CD4-positive, alpha-beta T cell (primary cell): ENCODE measurements around the gene OR52L1. TPM values are rescaled to one million over a fixed set of nuclear protein-coding genes. Genes with fewer than 3 reads are reported as not detected.

Source experiments
- ATAC-seq: fragments of 200-7000 bp; cut with Tn5 transposase; one replicate; pipeline ENCODE4 v1.10.0; 2022; ENCODE audit warnings: mild to moderate bottlenecking; ENCODE audit not compliant: poor library complexity
- CTCF ChIA-PET: fragments of 350-600 bp; sonication (Branson Sonifier 250); formaldehyde crosslinking; loops from one replicate; lab custom pipeline; 2021; ENCODE audit warnings: antibody characterized with exemption, inconsistent platforms; lab: Charles Lee
- POLR2A ChIA-PET: fragments of 350-600 bp; sonication (Branson Sonifier 250); formaldehyde crosslinking; loops from one replicate; lab custom pipeline; 2021; ENCODE audit warnings: antibody characterized with exemption, inconsistent platforms; lab: Charles Lee
- DNase-seq, 14 experiments: peaks; one replicate each; pipeline ENCODE4 v3.0.0-alpha.2; 2013 to 2020; ENCODE audit warnings: mixed read lengths in 2 of 14
- H3K27ac ChIP-seq, 2 donors: one replicate each; pipeline versions ENCODE4 v1.5.1 to v1.7.0; 2013; ENCODE audit warnings: low read length in 2 of 2, low read depth in 1 of 2, mild to moderate bottlenecking in 1 of 2
- H3K27me3 ChIP-seq, 2 experiments: 1 replicate in 1 of 2; 2 replicates in 1 of 2; pipeline versions ENCODE4 v1.6.1 to v1.7.0; 2013; ENCODE audit warnings: low read length in 2 of 2, control low read depth in 1 of 2, mild to moderate bottlenecking in 1 of 2, moderate library complexity in 1 of 2; ENCODE audit not compliant: insufficient read depth in 2 of 2, control insufficient read depth in 1 of 2
- H3K36me3 ChIP-seq: one replicate; pipeline ENCODE4 v1.6.1; 2013; ENCODE audit warnings: low read length, control low read depth; ENCODE audit not compliant: insufficient read depth
- H3K4me1 ChIP-seq: one replicate; pipeline ENCODE4 v1.6.1; 2013; ENCODE audit warnings: low read length, control low read depth; ENCODE audit not compliant: insufficient read depth
- H3K4me3 ChIP-seq: one replicate; pipeline ENCODE4 v1.5.1; 2013; ENCODE audit warnings: mild to moderate bottlenecking, low read length, moderate library complexity
- H3K9me3 ChIP-seq, 2 experiments: 1 replicate in 1 of 2; 2 replicates in 1 of 2; pipeline versions ENCODE4 v1.6.1 to v1.7.0; 2013; ENCODE audit warnings: low read length in 2 of 2, mild to moderate bottlenecking in 2 of 2, control low read depth in 1 of 2, moderate library complexity in 1 of 2; ENCODE audit not compliant: control insufficient read depth in 1 of 2, insufficient read depth in 1 of 2
- H3K27ac Mint-ChIP-seq: one replicate; pipeline ENCODE4 v1.8.0; 2020; ENCODE audit warnings: mixed read lengths
- H3K27me3 Mint-ChIP-seq: one replicate; pipeline ENCODE4 v1.8.0; 2021; ENCODE audit warnings: mixed read lengths
- H3K36me3 Mint-ChIP-seq: one replicate; pipeline ENCODE4 v1.8.0; 2021; ENCODE audit warnings: low read depth, mixed read lengths
- H3K4me1 Mint-ChIP-seq: one replicate; pipeline ENCODE4 v1.8.0; 2021; ENCODE audit warnings: low read depth, mixed read lengths
- H3K4me3 Mint-ChIP-seq: one replicate; pipeline ENCODE4 v1.8.0; 2020; ENCODE audit warnings: mild to moderate bottlenecking, mixed read lengths
- H3K9me3 Mint-ChIP-seq: one replicate; pipeline ENCODE4 v1.8.0; 2020; ENCODE audit warnings: mixed read lengths
- CTCF ChIP-seq: fragments of 200-600 bp; IDR thresholded peaks from one replicate; pipeline ENCODE4 v1.8.0; 2022; ENCODE audit warnings: antibody characterized with exemption, mild to moderate bottlenecking
- intact Hi-C, 2 experiments: fragments of 100-400 bp; cut with DNase I in 1 of 2; cut with micrococcal nuclease in 1 of 2; formaldehyde crosslinking; loops; one replicate each; pipeline versions ENCODE4 v1.15.1 to v1.9.0; 2023 to 2025; cut with DNase I, micrococcal nuclease
- total RNA-seq, 174 experiments: library from RNA in 2 of 174; stranded (reverse) in 2 of 174; gene quantifications; one replicate each; pipeline ENCODE4 v1.2.3 and lab custom pipeline; 2021 to 2026

The OR52L1 gene
- total RNA-seq, 2 experiments from 2014 or later: not detected

- Mint-ChIP-seq H3K9me3 (no peaks in the 10 kb centered on the region), H3K27me3 (peaks cover 13% of the 10 kb centered on the region), H3K4me3 (no peak overlapping the region), H3K36me3 (no peaks in the 10 kb centered on the region), H3K4me1 (no peaks in the 10 kb centered on the region), H3K27ac (no peak overlapping the region)
- ATAC-seq (no peak), DNase-seq (no peak)
- Histone ChIP-seq H3K27me3 (peaks cover 0 to 3% of the 10 kb centered on the region in 2 experiments), H3K9me3 (no peaks in the 10 kb centered on the region), H3K4me3 (no peak overlapping the region), H3K4me1 (no peaks in the 10 kb centered on the region), H3K27ac (no peak overlapping the region), H3K36me3 (no peaks in the 10 kb centered on the region)
- TF ChIP-seq CTCF: no peak
- intact Hi-C loops: no loop called here
- CTCF ChIA-PET: no interaction called here
- POLR2A ChIA-PET: no interaction called here
Observed at GRCh38 chr11:5992150-5992549, 5.4 kb upstream of the OR52L1 start.

- DNase-seq: no peak
- intact Hi-C loops: no loop called here
- no peak for TF ChIP-seq CTCF
- Mint-ChIP-seq H3K27me3 (peaks cover 24% of the 10 kb centered on the region), H3K27ac (no peak overlapping the region), H3K9me3 (no peaks in the 10 kb centered on the region), H3K4me3 (no peak overlapping the region), H3K4me1 (no peaks in the 10 kb centered on the region), H3K36me3 (no peaks in the 10 kb centered on the region)
- Histone ChIP-seq H3K36me3 (no peaks in the 10 kb centered on the region), H3K27me3 (peaks cover 0 to 3% of the 10 kb centered on the region in 2 experiments), H3K4me1 (no peaks in the 10 kb centered on the region), H3K9me3 (no peaks in the 10 kb centered on the region), H3K27ac (no peak overlapping the region), H3K4me3 (no peak overlapping the region)
- ChIA-PET POLR2A (no interaction called here), CTCF (no interaction called here)
- ATAC-seq: no peak
Observed at GRCh38 chr11:5989203-5989602, 2.4 kb upstream of the OR52L1 start.

- POLR2A ChIA-PET: no interaction called here
- ATAC-seq (no peak), DNase-seq (no peak)
- Mint-ChIP-seq H3K27me3 (peaks cover 32% of the 10 kb centered on the region), H3K36me3 (no peaks in the 10 kb centered on the region), H3K27ac (no peak overlapping the region), H3K4me3 (no peak overlapping the region), H3K9me3 (peaks cover 5% of the 10 kb centered on the region), H3K4me1 (no peaks in the 10 kb centered on the region)
- H3K9me3 ChIP-seq: peaks cover 0 to 8% of the 10 kb centered on the region in 2 experiments
- no peak overlapping the region for H3K4me3 ChIP-seq
- CTCF ChIA-PET: no interaction called here
- H3K27ac ChIP-seq: no peak overlapping the region
- TF ChIP-seq CTCF: no peak
- H3K36me3 ChIP-seq: no peaks in the 10 kb centered on the region
- no peaks in the 10 kb centered on the region for H3K4me1 ChIP-seq
- no peaks in the 10 kb centered on the region for H3K27me3 ChIP-seq
- intact Hi-C loops: no loop called here
Observed at GRCh38 chr11:5983443-5983842, 3.3 kb downstream of the OR52L1 start.
